A673 (cell line): ENCODE results near the gene HNF4A. TPM values are rescaled to one million over a fixed set of nuclear protein-coding genes. Genes with fewer than 3 reads are reported as not detected.

Experiments used
- BruUV-seq: library from RNA; stranded (reverse); fragments of 400-500 nt; replicated peaks from 2 replicates; lab custom pipeline; 2021; lab: Mats Ljungman, UMichigan
- CTCF ChIA-PET: fragments of 300-600 bp; sonication (Branson Sonifier 250); formaldehyde crosslinking; loops from one replicate; lab custom pipeline; 2022; ENCODE audit warnings: antibody characterized with exemption; lab: Charles Lee
- POLR2A ChIA-PET: fragments of 300-600 bp; sonication (Branson Sonifier 250); formaldehyde crosslinking; loops from one replicate; lab custom pipeline; 2022; ENCODE audit warnings: antibody characterized with exemption; ENCODE audit not compliant: low non-redundant PET; lab: Charles Lee
- DNase-seq: peaks from one replicate; pipeline ENCODE4 v3.0.0-alpha.2; 2015; ENCODE audit warnings: low spot score
- H3K27ac ChIP-seq: fragments of 200-600 bp; sonication (generic); 2 replicates; pipeline ENCODE4 v1.5.1; 2016; ENCODE audit warnings: mixed run types, low read depth, mild to moderate bottlenecking, mixed read lengths, antibody characterized with exemption, low read length; ENCODE audit not compliant: poor library complexity, severe bottlenecking
- H3K27me3 ChIP-seq: fragments of 200-600 bp; sonication (generic); replicated peaks from 2 replicates; pipeline ENCODE4 v1.6.1; 2017; ENCODE audit warnings: mixed run types, low read depth, mild to moderate bottlenecking, mixed read lengths, antibody characterized with exemption, low read length; ENCODE audit not compliant: insufficient read depth, poor library complexity
- H3K36me3 ChIP-seq: fragments of 200-600 bp; sonication (generic); 2 replicates; pipeline ENCODE4 v1.6.1; 2016; ENCODE audit warnings: mixed run types, mild to moderate bottlenecking, mixed read lengths, antibody characterized with exemption, low read length; ENCODE audit not compliant: insufficient read depth, poor library complexity, severe bottlenecking
- H3K4me1 ChIP-seq: fragments of 200-600 bp; sonication (generic); 2 replicates; pipeline ENCODE4 v1.6.1; 2017; ENCODE audit warnings: mixed run types, mild to moderate bottlenecking, mixed read lengths, antibody characterized with exemption, low read length; ENCODE audit not compliant: insufficient read depth, poor library complexity, severe bottlenecking
- H3K4me3 ChIP-seq: fragments of 200-600 bp; sonication (generic); 2 replicates; pipeline ENCODE4 v1.5.1; 2016; ENCODE audit warnings: low read depth, mixed run types, mild to moderate bottlenecking, mixed read lengths, low read length; ENCODE audit not compliant: poor library complexity, severe bottlenecking
- H3K9me3 ChIP-seq: fragments of 200-600 bp; sonication (generic); 2 replicates; pipeline ENCODE4 v1.6.1; 2016; ENCODE audit warnings: mixed run types, low read depth, mild to moderate bottlenecking, mixed read lengths, antibody characterized with exemption, low read length; ENCODE audit not compliant: poor library complexity, severe bottlenecking
- CTCF ChIP-seq: fragments of 300-800, 200-600 bp; sonication (generic); conservative IDR thresholded peaks from 2 replicates; pipeline ENCODE4 v1.5.1; 2017; ENCODE audit warnings: low read depth, mild to moderate bottlenecking, antibody characterized with exemption, low read length, moderate library complexity, mixed read lengths
- EZH2 ChIP-seq: fragments of 200-600 bp; sonication (generic); IDR thresholded peaks from 2 replicates; pipeline ENCODE4 v1.6.1; 2017; ENCODE audit warnings: borderline replicate concordance, low read depth, mild to moderate bottlenecking, mixed read lengths, antibody characterized with exemption, low read length; ENCODE audit not compliant: poor library complexity, severe bottlenecking
- intact Hi-C: fragments of 100-400 bp; cut with micrococcal nuclease; formaldehyde crosslinking; loops from one replicate; pipeline ENCODE4 v1.10.0; 2022; ENCODE audit not compliant: unreplicated experiment
- total RNA-seq: library from RNA; stranded (reverse); gene quantifications from 2 replicates; pipeline ENCODE4 v1.2.3, GENCODE V29; 2021

The HNF4A gene
- total RNA-seq, 1 experiment from 2014 or later = not detected

GRCh38 chr20:44411020-44411756, 55.7 kb downstream of the HNF4A start:
- intact Hi-C loops = no loop called here

GRCh38 chr20:44411757-44412401, 56.4 kb downstream of the HNF4A start:
- no peaks in the 10 kb centered on the region for H3K27me3 ChIP-seq
- H3K36me3 ChIP-seq = no peaks in the 10 kb centered on the region
- H3K4me1 ChIP-seq = no peaks in the 10 kb centered on the region
- no TSS peak for BruUV-seq
- DNase-seq = no peak
- TF ChIP-seq CTCF (no peak), EZH2 (no peak)
- H3K9me3 ChIP-seq = no peaks in the 10 kb centered on the region
- intact Hi-C loops = no loop called here
- no peak overlapping the region for H3K4me3 ChIP-seq
- CTCF ChIA-PET = no interaction called here
- H3K27ac ChIP-seq = no peak overlapping the region
- POLR2A ChIA-PET = no interaction called here

More at GRCh38 chr20:44411020-44411756, 55.7 kb downstream of the HNF4A start:
- no peaks in the 10 kb centered on the region for H3K9me3 ChIP-seq
- ChIA-PET CTCF (no interaction called here), POLR2A (no interaction called here)
- H3K4me3 ChIP-seq = no peak overlapping the region
- H3K4me1 ChIP-seq = no peaks in the 10 kb centered on the region
- no peaks in the 10 kb centered on the region for H3K36me3 ChIP-seq
- H3K27ac ChIP-seq = no peak overlapping the region
- no peaks in the 10 kb centered on the region for H3K27me3 ChIP-seq
- no TSS peak for BruUV-seq
- DNase-seq = no peak
- TF ChIP-seq CTCF (no peak), EZH2 (no peak)

GRCh38 chr20:44412402-44413144, 57.1 kb downstream of the HNF4A start:
- Histone ChIP-seq H3K36me3 (no peaks in the 10 kb centered on the region), H3K4me3 (no peak overlapping the region), H3K9me3 (no peaks in the 10 kb centered on the region), H3K27ac (no peak overlapping the region), H3K4me1 (no peaks in the 10 kb centered on the region), H3K27me3 (no peaks in the 10 kb centered on the region)
- BruUV-seq = no TSS peak
- intact Hi-C loops = no loop called here
- CTCF ChIA-PET = no interaction called here
- DNase-seq = no peak
- TF ChIP-seq EZH2 (no peak), CTCF (no peak)
- POLR2A ChIA-PET = no interaction called here
